ENCODE measurements around the gene EVI5L. TPM values are rescaled to one million over a fixed set of nuclear protein-coding genes. Genes with fewer than 3 reads are reported as not detected.

EVI5L gene
- polyA plus RNA-seq, 1 donor from 2014 or later: 50.6 TPM

DNA sequence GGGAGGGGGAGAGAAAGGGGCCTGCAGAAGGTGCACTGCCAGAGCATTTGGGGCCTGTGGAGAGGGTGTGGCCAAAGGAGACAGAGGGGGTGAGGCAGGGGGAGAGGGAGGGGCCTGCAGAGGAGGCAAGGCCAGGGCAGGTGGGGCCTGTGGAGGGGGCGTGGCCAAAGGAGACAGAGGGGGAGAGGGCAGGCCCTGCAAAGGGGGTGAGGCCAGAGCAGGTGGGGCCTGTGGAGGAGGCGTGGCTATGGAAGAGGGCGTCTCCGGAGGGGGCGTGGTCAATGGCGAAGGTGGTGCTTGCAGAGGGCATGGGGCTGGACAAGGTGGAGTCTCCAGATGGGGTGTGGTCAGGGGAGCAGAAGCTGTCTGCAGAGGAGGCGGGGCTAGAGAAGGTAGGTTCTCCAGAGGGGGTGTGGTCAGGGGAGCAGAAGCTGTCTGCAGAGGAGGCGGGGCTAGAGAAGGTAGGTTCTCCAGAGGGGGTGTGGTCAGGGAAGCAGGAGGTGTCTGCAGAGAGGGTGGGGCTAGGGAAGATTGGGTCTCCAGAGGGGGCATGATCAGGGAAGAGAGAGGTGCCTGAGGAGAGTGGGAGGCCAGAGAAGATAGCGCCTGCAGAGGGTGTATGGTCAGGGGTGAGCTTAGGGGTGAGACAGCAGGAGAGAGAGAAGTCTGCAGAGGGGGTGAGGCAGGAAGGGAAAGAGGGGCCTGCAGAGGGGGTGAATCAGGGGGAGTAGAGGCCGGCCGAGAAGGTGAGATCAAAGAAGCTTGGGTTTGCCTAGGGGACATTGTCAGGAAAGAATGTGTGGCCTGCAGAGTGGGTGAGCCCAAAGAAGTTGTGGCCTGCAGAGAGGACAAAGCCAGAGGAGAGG lies 40.8 kb downstream of the EVI5L start:
- no peaks in the 10 kb centered on the region for H4K20me1 ChIP-seq (ENCODE audit: insufficient read depth)
- peaks cover 6% of the 10 kb centered on the region for H3F3A ChIP-seq (ENCODE audit: insufficient read depth, low read length, poor library complexity, severe bottlenecking)
- no peaks in the 10 kb centered on the region for H3K27me3 ChIP-seq (ENCODE audit: insufficient read depth, low read depth, low read length)
- no peaks in the 10 kb centered on the region for H3K9me2 ChIP-seq (ENCODE audit: insufficient read depth, low read length)
- H3K4me2 ChIP-seq (ENCODE audit: low read length): no peak overlapping the region
- H3K9me3 ChIP-seq (ENCODE audit: low read length): no peaks in the 10 kb centered on the region
- no peak overlapping the region for H2AFZ ChIP-seq (ENCODE audit: low read depth, low read length)
- H3K36me3 ChIP-seq (ENCODE audit: insufficient read depth, low read length): no peaks in the 10 kb centered on the region
- H3K27ac ChIP-seq (ENCODE audit: low read length): no peak overlapping the region
- peaks cover 13% of the 10 kb centered on the region for H3K79me2 ChIP-seq (replicated peaks; ENCODE audit: insufficient read depth, low read length)
- no peak overlapping the region for H3K9ac ChIP-seq (ENCODE audit: low read length)
- no peak for TF ChIP-seq MXI1 (conservative IDR thresholded peaks at IDR 0.05; ENCODE audit: poor library complexity, severe bottlenecking)
- TF ChIP-seq SMC3 (conservative IDR thresholded peaks at IDR 0.05; ENCODE audit: poor library complexity): no peak
- no peak for TF ChIP-seq TAF1 (IDR thresholded peaks at IDR 0.05; ENCODE audit: low read depth)
- peak; percentile 9 for TF ChIP-seq POLR2AphosphoS5 (IDR thresholded peaks at IDR 0.05)
- no peak overlapping the region for H3K4me3 ChIP-seq (ENCODE audit: low read length)

DNA sequence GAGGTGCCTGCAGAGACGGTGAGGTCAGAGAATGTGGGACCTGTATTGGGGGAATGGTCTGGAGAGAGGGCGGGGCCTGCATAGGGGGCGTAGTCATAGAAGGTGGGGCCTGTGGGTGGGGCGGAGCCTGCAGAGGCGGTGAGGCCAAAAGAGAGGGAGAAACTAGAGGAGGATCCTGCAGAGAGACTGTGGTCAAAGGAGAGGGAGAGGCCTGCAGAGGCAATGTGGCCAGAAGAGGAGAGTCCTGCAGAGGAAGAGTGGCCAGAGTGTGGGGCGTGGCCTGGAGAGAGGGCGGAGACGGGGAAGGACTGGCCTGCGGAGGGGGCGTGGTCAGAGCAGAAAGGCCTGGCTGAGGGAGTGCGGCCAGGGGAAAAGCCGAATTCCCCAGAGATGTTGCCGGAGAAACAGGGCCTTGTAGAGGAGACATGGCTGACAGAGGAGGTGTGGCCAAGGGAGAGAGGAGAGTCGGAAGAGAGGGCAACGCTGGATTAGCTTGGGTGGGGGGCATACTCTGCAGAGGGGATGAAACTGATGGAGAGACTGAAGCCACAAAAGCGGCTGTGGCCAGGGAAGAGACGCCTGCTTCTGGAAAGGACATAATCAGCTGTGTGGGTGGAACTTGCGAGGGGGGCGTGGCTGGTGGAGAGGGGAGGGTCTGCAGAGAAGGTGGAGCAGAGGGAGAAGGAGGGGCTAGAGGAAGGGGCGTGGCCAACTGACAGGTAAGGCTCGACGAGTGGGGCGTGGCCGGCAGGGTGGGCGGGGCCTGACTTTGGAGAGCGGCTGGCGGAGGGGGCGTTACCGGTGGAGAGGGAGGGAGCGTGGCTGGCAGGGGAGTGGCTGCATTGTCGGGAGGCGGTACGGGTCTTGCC lies 41.7 kb downstream of the EVI5L start:
- Histone ChIP-seq H3K9ac (ENCODE audit: low read length) (no peak overlapping the region), H3K27ac (ENCODE audit: low read length) (peak overlapping the region; percentile 16), H3K27me3 (ENCODE audit: insufficient read depth, low read depth, low read length) (no peaks in the 10 kb centered on the region), H3K79me2 (replicated peaks; ENCODE audit: insufficient read depth, low read length) (peaks cover 13% of the 10 kb centered on the region), H3F3A (ENCODE audit: insufficient read depth, low read length, poor library complexity, severe bottlenecking) (peaks cover 6% of the 10 kb centered on the region), H3K4me3 (ENCODE audit: low read length) (peak overlapping the region; percentile 92), H3K4me2 (ENCODE audit: low read length) (no peak overlapping the region), H3K9me2 (ENCODE audit: insufficient read depth, low read length) (no peaks in the 10 kb centered on the region), H2AFZ (ENCODE audit: low read depth, low read length) (no peak overlapping the region), H3K36me3 (ENCODE audit: insufficient read depth, low read length) (no peaks in the 10 kb centered on the region), H4K20me1 (ENCODE audit: insufficient read depth) (no peaks in the 10 kb centered on the region), H3K9me3 (ENCODE audit: low read length) (no peaks in the 10 kb centered on the region)
- no peak for TF ChIP-seq EP300 (conservative IDR thresholded peaks at IDR 0.05; ENCODE audit: poor library complexity, severe bottlenecking)
- TF ChIP-seq EZH2 (IDR thresholded peaks at IDR 0.05; ENCODE audit: borderline replicate concordance, insufficient read depth, low read length, poor library complexity, severe bottlenecking): no peak
- TF ChIP-seq MXI1 (conservative IDR thresholded peaks at IDR 0.05; ENCODE audit: poor library complexity, severe bottlenecking): no peak
- TF ChIP-seq TAF1 (IDR thresholded peaks at IDR 0.05; ENCODE audit: low read depth): no peak
- TF ChIP-seq, protein P1, sequence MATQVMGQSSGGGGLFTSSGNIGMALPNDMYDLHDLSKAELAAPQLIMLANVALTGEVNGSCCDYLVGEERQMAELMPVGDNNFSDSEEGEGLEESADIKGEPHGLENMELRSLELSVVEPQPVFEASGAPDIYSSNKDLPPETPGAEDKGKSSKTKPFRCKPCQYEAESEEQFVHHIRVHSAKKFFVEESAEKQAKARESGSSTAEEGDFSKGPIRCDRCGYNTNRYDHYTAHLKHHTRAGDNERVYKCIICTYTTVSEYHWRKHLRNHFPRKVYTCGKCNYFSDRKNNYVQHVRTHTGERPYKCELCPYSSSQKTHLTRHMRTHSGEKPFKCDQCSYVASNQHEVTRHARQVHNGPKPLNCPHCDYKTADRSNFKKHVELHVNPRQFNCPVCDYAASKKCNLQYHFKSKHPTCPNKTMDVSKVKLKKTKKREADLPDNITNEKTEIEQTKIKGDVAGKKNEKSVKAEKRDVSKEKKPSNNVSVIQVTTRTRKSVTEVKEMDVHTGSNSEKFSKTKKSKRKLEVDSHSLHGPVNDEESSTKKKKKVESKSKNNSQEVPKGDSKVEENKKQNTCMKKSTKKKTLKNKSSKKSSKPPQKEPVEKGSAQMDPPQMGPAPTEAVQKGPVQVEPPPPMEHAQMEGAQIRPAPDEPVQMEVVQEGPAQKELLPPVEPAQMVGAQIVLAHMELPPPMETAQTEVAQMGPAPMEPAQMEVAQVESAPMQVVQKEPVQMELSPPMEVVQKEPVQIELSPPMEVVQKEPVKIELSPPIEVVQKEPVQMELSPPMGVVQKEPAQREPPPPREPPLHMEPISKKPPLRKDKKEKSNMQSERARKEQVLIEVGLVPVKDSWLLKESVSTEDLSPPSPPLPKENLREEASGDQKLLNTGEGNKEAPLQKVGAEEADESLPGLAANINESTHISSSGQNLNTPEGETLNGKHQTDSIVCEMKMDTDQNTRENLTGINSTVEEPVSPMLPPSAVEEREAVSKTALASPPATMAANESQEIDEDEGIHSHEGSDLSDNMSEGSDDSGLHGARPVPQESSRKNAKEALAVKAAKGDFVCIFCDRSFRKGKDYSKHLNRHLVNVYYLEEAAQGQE (IDR thresholded peaks at IDR 0.05; ENCODE audit: borderline replicate concordance): no peak
- TF ChIP-seq SMC3 (conservative IDR thresholded peaks at IDR 0.05; ENCODE audit: poor library complexity): no peak
- TF ChIP-seq, protein P2, sequence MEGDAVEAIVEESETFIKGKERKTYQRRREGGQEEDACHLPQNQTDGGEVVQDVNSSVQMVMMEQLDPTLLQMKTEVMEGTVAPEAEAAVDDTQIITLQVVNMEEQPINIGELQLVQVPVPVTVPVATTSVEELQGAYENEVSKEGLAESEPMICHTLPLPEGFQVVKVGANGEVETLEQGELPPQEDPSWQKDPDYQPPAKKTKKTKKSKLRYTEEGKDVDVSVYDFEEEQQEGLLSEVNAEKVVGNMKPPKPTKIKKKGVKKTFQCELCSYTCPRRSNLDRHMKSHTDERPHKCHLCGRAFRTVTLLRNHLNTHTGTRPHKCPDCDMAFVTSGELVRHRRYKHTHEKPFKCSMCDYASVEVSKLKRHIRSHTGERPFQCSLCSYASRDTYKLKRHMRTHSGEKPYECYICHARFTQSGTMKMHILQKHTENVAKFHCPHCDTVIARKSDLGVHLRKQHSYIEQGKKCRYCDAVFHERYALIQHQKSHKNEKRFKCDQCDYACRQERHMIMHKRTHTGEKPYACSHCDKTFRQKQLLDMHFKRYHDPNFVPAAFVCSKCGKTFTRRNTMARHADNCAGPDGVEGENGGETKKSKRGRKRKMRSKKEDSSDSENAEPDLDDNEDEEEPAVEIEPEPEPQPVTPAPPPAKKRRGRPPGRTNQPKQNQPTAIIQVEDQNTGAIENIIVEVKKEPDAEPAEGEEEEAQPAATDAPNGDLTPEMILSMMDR (IDR thresholded peaks at IDR 0.05; ENCODE audit: poor library complexity, severe bottlenecking): no peak
- TF ChIP-seq RAD21 (conservative IDR thresholded peaks at IDR 0.05): no peak
- no peak for TF ChIP-seq POLR2AphosphoS5 (IDR thresholded peaks at IDR 0.05)
